Naive thymus-derived CD4-positive, alpha-beta T cell (primary cell): ENCODE measurements around the gene SLC13A3. TPM values are rescaled to one million over a fixed set of nuclear protein-coding genes. Genes with fewer than 3 reads are reported as not detected.

ENCODE experiments used
- ATAC-seq: fragments of 150-1000 bp; cut with Tn5 transposase; 2 replicates; pipeline ENCODE4 v1.10.0; 2021; ENCODE audit warnings: mild to moderate bottlenecking, moderate library complexity
- CTCF ChIA-PET: fragments of 350-600 bp; sonication (Branson Sonifier 250); formaldehyde crosslinking; loops from one replicate; lab custom pipeline; 2021; ENCODE audit warnings: antibody characterized with exemption; lab: Charles Lee
- POLR2A ChIA-PET: fragments of 350-600 bp; sonication (Branson Sonifier 250); formaldehyde crosslinking; loops from one replicate; lab custom pipeline; 2021; ENCODE audit warnings: antibody characterized with exemption, inconsistent platforms; lab: Charles Lee
- DNase-seq, 9 donors: peaks; one replicate each; pipeline versions ENCODE4 v3.0.0 to v3.0.0-alpha.2; 2020 to 2022; ENCODE audit warnings: mixed read lengths in 1 of 9
- H3K27ac ChIP-seq: one replicate; pipeline ENCODE4 v1.7.0; 2013; ENCODE audit warnings: mild to moderate bottlenecking, low read depth, low read length, moderate library complexity
- H3K27me3 ChIP-seq, 2 donors: one replicate each; pipeline ENCODE4 v1.7.0; 2013; ENCODE audit warnings: low read length in 2 of 2, mild to moderate bottlenecking in 2 of 2, moderate library complexity in 2 of 2; ENCODE audit not compliant: control insufficient read depth in 2 of 2, insufficient read depth in 2 of 2
- H3K36me3 ChIP-seq, 3 experiments: 1 replicate in 2 of 3; 2 replicates in 1 of 3; pipeline ENCODE4 v1.7.0; 2013; ENCODE audit warnings: low read length in 3 of 3, mild to moderate bottlenecking in 3 of 3, moderate library complexity in 1 of 3; ENCODE audit not compliant: insufficient read depth in 3 of 3, control insufficient read depth in 2 of 3
- H3K4me1 ChIP-seq, 2 donors: one replicate each; pipeline ENCODE4 v1.7.0; 2013; ENCODE audit warnings: low read length in 2 of 2, mild to moderate bottlenecking in 2 of 2, moderate library complexity in 1 of 2; ENCODE audit not compliant: control insufficient read depth in 2 of 2, insufficient read depth in 2 of 2
- H3K4me3 ChIP-seq: 2 replicates; pipeline ENCODE4 v1.7.0; 2013; ENCODE audit warnings: mild to moderate bottlenecking, low read length
- H3K9me3 ChIP-seq, 3 experiments: 1 replicate in 2 of 3; 2 replicates in 1 of 3; pipeline ENCODE4 v1.7.0; 2013; ENCODE audit warnings: low read length in 3 of 3; ENCODE audit not compliant: control insufficient read depth in 2 of 3
- H3K27ac Mint-ChIP-seq, 9 donors: one replicate each; pipeline ENCODE4 v1.8.0; 2020 to 2022; ENCODE audit warnings: mixed read lengths in 9 of 9, mild to moderate bottlenecking in 8 of 9, moderate library complexity in 5 of 9, inconsistent platforms in 2 of 9
- H3K27me3 Mint-ChIP-seq, 5 donors: one replicate each; pipeline ENCODE4 v1.8.0; 2021 to 2022; ENCODE audit warnings: mixed read lengths in 5 of 5, mild to moderate bottlenecking in 1 of 5
- H3K36me3 Mint-ChIP-seq, 5 donors: one replicate each; pipeline ENCODE4 v1.8.0; 2020 to 2022; ENCODE audit warnings: mixed read lengths in 5 of 5, mild to moderate bottlenecking in 3 of 5, inconsistent platforms in 1 of 5
- H3K4me1 Mint-ChIP-seq, 7 donors: one replicate each; pipeline ENCODE4 v1.8.0; 2020 to 2022; ENCODE audit warnings: mixed read lengths in 7 of 7, mild to moderate bottlenecking in 3 of 7, inconsistent platforms in 1 of 7
- H3K4me3 Mint-ChIP-seq, 10 donors: one replicate each; pipeline ENCODE4 v1.8.0; 2020 to 2022; ENCODE audit warnings: mild to moderate bottlenecking in 10 of 10, mixed read lengths in 10 of 10, moderate library complexity in 6 of 10, inconsistent platforms in 2 of 10
- H3K9me3 Mint-ChIP-seq, 11 donors: one replicate each; pipeline ENCODE4 v1.8.0; 2020 to 2022; ENCODE audit warnings: mixed read lengths in 11 of 11, mild to moderate bottlenecking in 4 of 11, inconsistent platforms in 1 of 11, moderate library complexity in 1 of 11
- intact Hi-C, 2 donors: fragments of 100-400 bp; cut with micrococcal nuclease; formaldehyde crosslinking; loops; one replicate each; pipeline ENCODE4 v1.15.1; 2023
- polyA plus RNA-seq, 2 donors: library from polyadenylated mRNA; unstranded; fragments of 300-500 nt; fragmentation: Illumina TruSeq; gene quantifications; one replicate each; pipeline ENCODE4 v1.2.3, GENCODE V29; 2021
- total RNA-seq, 6 experiments: library from RNA in 5 of 6; stranded (reverse) in 5 of 6; gene quantifications; 1 replicate in 5 of 6; 2 replicates in 1 of 6; pipeline ENCODE4 v1.2.3 and lab custom pipeline; 2021 to 2026

Gene SLC13A3
- total and polyA plus RNA-seq, 7 experiments from 2014 or later: 0.16 to 0.41 (median 0.30) TPM; not detected in 3

DNA sequence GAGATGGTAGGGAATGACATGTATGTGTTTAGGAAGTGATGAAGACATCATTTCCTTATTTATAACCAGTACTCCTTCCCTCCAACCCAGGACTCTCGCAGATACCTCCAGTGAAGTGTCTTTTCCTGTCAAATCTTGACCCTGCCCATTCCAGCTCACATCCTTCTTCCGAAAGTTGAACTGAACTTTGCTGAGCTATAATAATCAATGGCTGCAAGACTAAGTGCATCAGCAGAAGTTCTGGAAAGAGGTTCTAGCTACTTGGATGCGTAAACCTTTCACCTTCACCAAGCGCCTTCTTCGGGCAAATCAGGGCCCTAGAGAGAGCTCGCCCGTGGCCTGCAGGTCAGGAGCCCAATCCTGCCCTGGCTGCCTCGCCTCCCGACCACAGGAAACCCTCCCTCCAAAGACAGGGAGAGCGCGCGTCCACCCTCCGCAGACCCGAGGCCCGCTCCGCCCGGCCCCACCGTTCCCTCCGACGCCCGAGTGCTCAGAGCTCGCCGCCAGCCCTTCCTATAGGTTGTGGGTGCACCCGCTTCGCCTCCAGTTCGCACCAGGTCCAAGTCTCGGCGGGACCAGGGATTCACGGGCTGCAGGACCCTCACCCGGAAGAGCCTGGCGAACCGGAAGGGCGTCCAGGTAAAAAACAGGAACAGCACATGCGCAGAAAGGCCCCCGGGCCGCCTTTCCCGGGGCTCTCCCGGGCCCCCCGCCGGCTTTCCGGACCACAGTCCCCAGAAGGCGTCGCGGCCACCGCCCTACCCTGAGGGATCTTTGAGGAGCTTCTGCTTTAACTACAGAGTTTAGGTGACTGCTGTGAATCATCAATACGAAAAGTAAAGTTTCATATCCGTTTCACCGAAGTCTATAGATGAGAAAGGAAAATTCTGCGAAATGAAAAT, 138.1 kb downstream of the SLC13A3 start, which contains the start of gene ZNF334:
Gene ZNF334 (minus strand): TSS at position 617 of the 902 bp plus-strand sequence. CDS start 1,457 bp downstream, outside the sequence.
- Mint-ChIP-seq H3K4me1 (peaks cover 0 to 19% (median 6%) of the 10 kb centered on the region in 7 donors), H3K36me3 (peaks cover 0 to 14% (median 0%) of the 10 kb centered on the region in 5 donors), H3K27me3 (peaks cover 16 to 55% (median 34%) of the 10 kb centered on the region in 5 donors), H3K9me3 (peaks cover 0 to 7% (median 0%) of the 10 kb centered on the region in 11 donors), H3K27ac (peak within 1 kb of the TSS in 1 of 9 donors; percentile 72), H3K4me3 (peak within 1 kb of the TSS; percentile 72 to 87 (median 78))
- Histone ChIP-seq H3K27ac (no peak within 1 kb of the TSS), H3K27me3 (no peaks in the 10 kb centered on the region), H3K36me3 (no peaks in the 10 kb centered on the region), H3K4me1 (no peaks in the 10 kb centered on the region), H3K9me3 (no peaks in the 10 kb centered on the region), H3K4me3 (peak within 1 kb of the TSS; percentile 33)
- peak in 1 of 9 donors; percentile 49 for DNase-seq
- POLR2A ChIA-PET: no interaction called here
- CTCF ChIA-PET: no interaction called here
- ATAC-seq: peak; percentile 70
- intact Hi-C loops: no loop called here

DNA sequence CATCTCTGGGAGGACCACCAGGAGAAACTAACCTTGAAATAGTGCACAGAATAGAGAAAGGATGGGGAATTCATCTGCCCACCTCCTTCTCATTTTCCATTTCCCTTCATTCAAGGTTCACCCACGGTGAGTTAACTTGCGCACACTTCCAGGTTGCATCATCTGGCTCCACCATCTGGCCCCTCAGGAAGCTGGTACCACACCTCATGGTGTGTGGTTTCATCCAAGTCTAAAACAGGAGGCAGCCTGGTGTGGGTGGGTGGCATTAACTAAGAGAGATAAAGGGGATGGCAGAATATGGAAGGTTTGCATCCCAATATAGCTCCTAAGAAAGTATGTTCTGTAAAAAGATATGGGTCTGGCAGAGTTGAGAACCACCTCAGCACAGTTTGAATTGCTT, 141.7 kb downstream of the SLC13A3 start:
- peaks cover 0 to 64% (median 49%) of the 10 kb centered on the region in 5 donors for H3K27me3 Mint-ChIP-seq
- CTCF ChIA-PET: no interaction called here
- intact Hi-C loops: no loop called here

More for the DNA sequence above, 141.7 kb downstream of the SLC13A3 start:
- Mint-ChIP-seq H3K4me1 (peaks cover 0 to 20% (median 6%) of the 10 kb centered on the region in 7 donors), H3K9me3 (peaks cover 0 to 16% (median 3%) of the 10 kb centered on the region in 11 donors), H3K4me3 (no peak overlapping the region), H3K27ac (no peak overlapping the region), H3K36me3 (peaks cover 0 to 21% (median 0%) of the 10 kb centered on the region in 5 donors)
- Histone ChIP-seq H3K27me3 (no peaks in the 10 kb centered on the region), H3K4me3 (no peak overlapping the region), H3K4me1 (no peaks in the 10 kb centered on the region), H3K36me3 (no peaks in the 10 kb centered on the region), H3K9me3 (no peaks in the 10 kb centered on the region), H3K27ac (no peak overlapping the region)
- ATAC-seq: no peak
- POLR2A ChIA-PET: no interaction called here
- DNase-seq: no peak

Other genes starting within 250 kb of the SLC13A3 start
- 100 to 1,000 TPM in 1 of 5 experiments, 10 to 100 TPM in 4; 50.8 to 104 (median 52.3) TPM for gene ELMO2, start 244.8 kb downstream of the SLC13A3 start, total RNA-seq
- 10 to 100 TPM; 35.6 to 67.4 TPM for gene ELMO2, start 244.8 kb downstream of the SLC13A3 start, polyA plus RNA-seq
- gene ZNF334, start 137.9 kb downstream of the SLC13A3 start, total RNA-seq: 1 to 10 TPM in 1 of 5 experiments, under 1 TPM in 2, not detected in 2; 0.50 to 1.7 (median 0.71) TPM
- gene ZNF334, start 137.9 kb downstream of the SLC13A3 start, polyA plus RNA-seq: not detected
- gene OCSTAMP, start 100.8 kb downstream of the SLC13A3 start, total RNA-seq: not detected
- not detected for gene OCSTAMP, start 100.8 kb downstream of the SLC13A3 start, polyA plus RNA-seq
- 10 to 100 TPM in 3 of 5 experiments, 1 to 10 TPM in 2; 4.4 to 27.7 (median 17.7) TPM for gene TP53RK, start 38.0 kb upstream of the SLC13A3 start, total RNA-seq
- 10 to 100 TPM; 11.2 to 16.2 TPM for gene TP53RK, start 38.0 kb upstream of the SLC13A3 start, polyA plus RNA-seq
- under 1 TPM in 2 of 5 experiments, not detected in 3; 0.05 to 0.17 TPM for gene SLC2A10, start 58.2 kb upstream of the SLC13A3 start, total RNA-seq
- not detected for gene SLC2A10, start 58.2 kb upstream of the SLC13A3 start, polyA plus RNA-seq
- gene EYA2, start 243.4 kb upstream of the SLC13A3 start, total RNA-seq: under 1 TPM in 1 of 5 experiments, not detected in 4; 0.16 TPM
- gene EYA2, start 243.4 kb upstream of the SLC13A3 start, polyA plus RNA-seq: not detected